SK-N-SH treated with all-trans-retinoic acid at 6 μM for 48 hours (cell line): ENCODE data around the gene LAIR1.
"Not testable (repeated sequence)": the region's sequence is repeated elsewhere in the genome, so short reads cannot be mapped to it uniquely, and the experiment has no call there.

Experiments
- ARNTL ChIP-seq: fragments of 450-650 bp; formaldehyde crosslinking; IDR thresholded peaks from 2 replicates; pipeline ENCODE4 v1.5.0; 2020; ENCODE audit warnings: low read depth, mild to moderate bottlenecking, moderate library complexity, borderline replicate concordance
- ESRRG ChIP-seq: fragments of 250-450 bp; sonication (Bioruptor Pico); IDR thresholded peaks from 2 replicates; pipeline ENCODE4 v1.6.1; 2021; ENCODE audit warnings: mild to moderate bottlenecking
- ISL1 ChIP-seq: fragments of 250-450 bp; sonication (Bioruptor Pico); IDR thresholded peaks from 2 replicates; pipeline ENCODE4 v2.1.2; 2022; ENCODE audit warnings: mild to moderate bottlenecking, moderate library complexity
- PATZ1 ChIP-seq: fragments of 250-450 bp; sonication (Bioruptor Pico); IDR thresholded peaks from 2 replicates; pipeline ENCODE4 v1.8.0; 2020; ENCODE audit warnings: mild to moderate bottlenecking, moderate library complexity, borderline replicate concordance
- RARB ChIP-seq: fragments of 250-450 bp; sonication (Bioruptor Pico); IDR thresholded peaks from 2 replicates; pipeline ENCODE4 v1.8.0; 2021; ENCODE audit warnings: mild to moderate bottlenecking, moderate library complexity
- TSHZ2 ChIP-seq: fragments of 250-450 bp; sonication (Bioruptor Pico); IDR thresholded peaks from 2 replicates; pipeline ENCODE4 v1.5.0; 2020; ENCODE audit warnings: mild to moderate bottlenecking, moderate library complexity
- ZC3H10 ChIP-seq: fragments of 250-450 bp; sonication (Bioruptor Pico); IDR thresholded peaks from 2 replicates; pipeline ENCODE4 v1.5.1; 2021; ENCODE audit warnings: mild to moderate bottlenecking, moderate library complexity
- ZFP3 ChIP-seq: fragments of 250-450 bp; sonication (Bioruptor Pico); IDR thresholded peaks from 2 replicates; pipeline ENCODE4 v1.5.0; 2020; ENCODE audit warnings: mild to moderate bottlenecking, moderate library complexity
- ZFP30 ChIP-seq: fragments of 450-650 bp; formaldehyde crosslinking; IDR thresholded peaks from 2 replicates; pipeline ENCODE4 v1.5.0; 2022; ENCODE audit warnings: mild to moderate bottlenecking, moderate library complexity
- ZNF8 ChIP-seq: fragments of 450-650 bp; formaldehyde crosslinking; IDR thresholded peaks from 2 replicates; pipeline ENCODE4 v1.5.0; 2020; ENCODE audit warnings: mild to moderate bottlenecking, moderate library complexity

DNA sequence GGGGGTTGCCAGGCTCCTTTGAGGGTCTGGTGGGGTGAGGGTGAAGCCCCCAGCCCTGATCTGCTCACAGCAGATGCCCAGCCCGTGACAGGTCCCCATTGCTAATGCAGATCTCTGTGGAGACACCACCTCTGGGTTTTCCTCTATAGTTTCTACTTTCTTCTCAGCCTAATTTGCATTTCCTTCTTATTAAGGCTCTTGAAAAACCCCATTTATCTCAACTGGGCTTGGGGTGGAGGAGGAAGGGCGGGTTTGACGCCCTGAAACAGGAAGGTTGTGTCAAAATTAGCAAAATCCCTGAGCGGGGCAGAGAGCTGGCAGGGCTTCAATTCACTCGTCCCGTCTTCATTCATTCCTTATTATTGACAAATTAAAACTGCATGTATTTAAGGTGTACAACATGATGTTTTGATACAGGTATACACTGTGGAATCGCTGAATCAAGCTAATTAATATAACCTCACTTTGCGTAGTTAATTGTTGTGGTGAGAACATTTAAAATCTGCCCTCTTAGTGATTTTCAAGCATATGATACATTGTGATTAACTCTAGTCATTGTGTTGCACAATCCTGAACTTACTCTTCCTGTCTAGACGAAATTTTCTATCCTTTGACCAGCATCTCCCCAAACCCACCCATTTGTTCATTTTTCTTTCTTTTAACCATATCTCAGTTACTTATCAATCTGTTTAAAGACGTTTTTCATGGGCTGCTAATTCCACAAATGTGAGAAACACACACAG is 2.9 kb downstream of the LAIR1 start:
- TF ChIP-seq ISL1 (CRISPR knock-in tag); PATZ1; ZFP3 (CRISPR knock-in tag); ZFP30; TSHZ2 (CRISPR knock-in tag); ZNF8 (CRISPR knock-in tag); ESRRG (CRISPR knock-in tag); RARB; ZC3H10 (CRISPR knock-in tag); ARNTL (CRISPR knock-in tag): not testable (repeated sequence)
